IPS-20b (cell line): Measurements from ENCODE around the gene SLC8A2.

Experiments
- H3K27ac ChIP-seq: one replicate; pipeline ENCODE4 v1.5.1; 2013; ENCODE audit warnings: low read length
- H3K27me3 ChIP-seq: 2 replicates; pipeline ENCODE4 v1.6.1; 2013; ENCODE audit warnings: mild to moderate bottlenecking, low read length, inconsistent platforms; ENCODE audit not compliant: insufficient read depth
- H3K36me3 ChIP-seq: 2 replicates; pipeline ENCODE4 v1.6.1; 2013; ENCODE audit warnings: low read depth, mild to moderate bottlenecking, inconsistent platforms, low read length, moderate library complexity; ENCODE audit not compliant: insufficient read depth
- H3K4me1 ChIP-seq: 2 replicates; pipeline ENCODE4 v1.6.1; 2013; ENCODE audit warnings: mild to moderate bottlenecking, control low read depth, inconsistent platforms, low read length, moderate library complexity; ENCODE audit not compliant: insufficient read depth
- H3K4me3 ChIP-seq: 2 replicates; pipeline ENCODE4 v1.5.1; 2013; ENCODE audit warnings: mild to moderate bottlenecking, low read length, inconsistent platforms
- H3K9ac ChIP-seq: 2 replicates; pipeline ENCODE4 v1.6.1; 2013; ENCODE audit warnings: low read depth, mild to moderate bottlenecking, inconsistent platforms, low read length, moderate library complexity
- H3K9me3 ChIP-seq: 2 replicates; pipeline ENCODE4 v1.6.1; 2013; ENCODE audit warnings: mild to moderate bottlenecking, low read depth, low read length, inconsistent platforms; ENCODE audit not compliant: insufficient read depth

The SLC8A2 gene

GRCh38 chr19:47447470-47448359 is 24.0 kb downstream of the SLC8A2 start:
- no peak overlapping the region for H3K27ac ChIP-seq
- peak overlapping the region; percentile 84 for H3K4me3 ChIP-seq
- peaks cover 49% of the 10 kb centered on the region for H3K27me3 ChIP-seq
- peak overlapping the region; percentile 53; the same call in 1 of the 2 replicates for H3K9ac ChIP-seq
- no peaks in the 10 kb centered on the region for H3K36me3 ChIP-seq
- peaks cover 5% of the 10 kb centered on the region for H3K4me1 ChIP-seq
- H3K9me3 ChIP-seq, result no peaks in the 10 kb centered on the region

- Histone ChIP-seq H3K9me3 (no peaks in the 10 kb centered on the region), H3K36me3 (no peaks in the 10 kb centered on the region), H3K9ac (peak overlapping the region; percentile 53; the same call in 1 of the 2 replicates), H3K4me1 (peaks cover 5% of the 10 kb centered on the region), H3K27me3 (peaks cover 49% of the 10 kb centered on the region), H3K27ac (no peak overlapping the region), H3K4me3 (peak overlapping the region; percentile 84)
Measured at GRCh38 chr19:47446534-47447469, 24.9 kb downstream of the SLC8A2 start.

GRCh38 chr19:47445937-47446402 is 25.7 kb downstream of the SLC8A2 start:
- Histone ChIP-seq H3K9me3 (no peaks in the 10 kb centered on the region), H3K9ac (no peak overlapping the region), H3K36me3 (no peaks in the 10 kb centered on the region), H3K27me3 (peaks cover 49% of the 10 kb centered on the region), H3K27ac (no peak overlapping the region), H3K4me3 (peak overlapping the region; percentile 84; the same call in 1 of the 2 replicates), H3K4me1 (peaks cover 5% of the 10 kb centered on the region)

GRCh38 chr19:47445527-47445926 is 26.2 kb downstream of the SLC8A2 start:
- Histone ChIP-seq H3K4me3 (peak overlapping the region; percentile 39; the same call in 1 of the 2 replicates), H3K4me1 (peaks cover 5% of the 10 kb centered on the region), H3K36me3 (no peaks in the 10 kb centered on the region), H3K27me3 (peaks cover 49% of the 10 kb centered on the region), H3K9me3 (no peaks in the 10 kb centered on the region), H3K27ac (no peak overlapping the region), H3K9ac (no peak overlapping the region)

- Histone ChIP-seq H3K36me3 (no peaks in the 10 kb centered on the region), H3K9ac (no peak overlapping the region), H3K27ac (no peak overlapping the region), H3K4me1 (peaks cover 5% of the 10 kb centered on the region), H3K9me3 (no peaks in the 10 kb centered on the region), H3K4me3 (no peak overlapping the region), H3K27me3 (peaks cover 49% of the 10 kb centered on the region)
Measured at GRCh38 chr19:47444388-47444821, 27.3 kb downstream of the SLC8A2 start.

- Histone ChIP-seq H3K4me1 (peaks cover 5% of the 10 kb centered on the region), H3K27ac (no peak overlapping the region), H3K9ac (no peak overlapping the region), H3K27me3 (peaks cover 40% of the 10 kb centered on the region), H3K4me3 (no peak overlapping the region), H3K36me3 (no peaks in the 10 kb centered on the region), H3K9me3 (no peaks in the 10 kb centered on the region)
Measured at GRCh38 chr19:47443331-47443730, 28.4 kb downstream of the SLC8A2 start.

GRCh38 chr19:47438793-47439220 is 32.9 kb downstream of the SLC8A2 start:
- no peaks in the 10 kb centered on the region for H3K36me3 ChIP-seq
- H3K9me3 ChIP-seq, result no peaks in the 10 kb centered on the region
- no peak overlapping the region for H3K4me3 ChIP-seq
- no peak overlapping the region for H3K9ac ChIP-seq
- H3K27ac ChIP-seq, result no peak overlapping the region
- no peaks in the 10 kb centered on the region; the same call in 1 of the 2 replicates for H3K27me3 ChIP-seq
- no peaks in the 10 kb centered on the region for H3K4me1 ChIP-seq

- H3K36me3 ChIP-seq, result no peaks in the 10 kb centered on the region
Measured at GRCh38 chr19:47437500-47437899, 34.2 kb downstream of the SLC8A2 start.

GRCh38 chr19:47436712-47437401 is 34.8 kb downstream of the SLC8A2 start:
- H3K9me3 ChIP-seq, result no peaks in the 10 kb centered on the region
- no peaks in the 10 kb centered on the region for H3K4me1 ChIP-seq
- H3K36me3 ChIP-seq, result no peaks in the 10 kb centered on the region

More at GRCh38 chr19:47437500-47437899, 34.2 kb downstream of the SLC8A2 start:
- Histone ChIP-seq H3K4me3 (no peak overlapping the region), H3K27ac (no peak overlapping the region), H3K4me1 (no peaks in the 10 kb centered on the region), H3K9ac (no peak overlapping the region), H3K27me3 (no peaks in the 10 kb centered on the region; the same call in 1 of the 2 replicates), H3K9me3 (no peaks in the 10 kb centered on the region)

GRCh38 chr19:47435883-47436417 is 35.7 kb downstream of the SLC8A2 start:
- Histone ChIP-seq H3K9me3 (no peaks in the 10 kb centered on the region), H3K27ac (no peak overlapping the region), H3K27me3 (peaks cover 9% of the 10 kb centered on the region; the same call in 1 of the 2 replicates), H3K9ac (no peak overlapping the region), H3K4me1 (no peaks in the 10 kb centered on the region), H3K36me3 (no peaks in the 10 kb centered on the region), H3K4me3 (no peak overlapping the region)

More at GRCh38 chr19:47436712-47437401, 34.8 kb downstream of the SLC8A2 start:
- Histone ChIP-seq H3K4me3 (no peak overlapping the region), H3K27me3 (peaks cover 1% of the 10 kb centered on the region; the same call in 1 of the 2 replicates), H3K27ac (no peak overlapping the region), H3K9ac (no peak overlapping the region)
